ENCODE data around the gene FOXO6. TPM values are rescaled to one million over a fixed set of nuclear protein-coding genes. Genes with fewer than 3 reads are reported as not detected.

Gene FOXO6
- total RNA-seq, 1 donor from 2014 or later: not detected

- no peak for ATAC-seq
Measured at GRCh38 chr1:41368366-41368765, 7.1 kb downstream of the FOXO6 start.

- no peak for ATAC-seq
Measured at GRCh38 chr1:41368801-41369200, 7.6 kb downstream of the FOXO6 start.

- ATAC-seq: no peak
Measured at GRCh38 chr1:41369531-41369930, 8.3 kb downstream of the FOXO6 start.

GRCh38 chr1:41370225-41370624, 9.0 kb downstream of the FOXO6 start:
- ATAC-seq: no peak

GRCh38 chr1:41370756-41371420, 9.7 kb downstream of the FOXO6 start:
- ATAC-seq: no peak

- peak; percentile 41 for ATAC-seq
Measured at GRCh38 chr1:41371630-41372599, 10.7 kb downstream of the FOXO6 start.

GRCh38 chr1:41372600-41372993, 11.4 kb downstream of the FOXO6 start:
- no peak for ATAC-seq

GRCh38 chr1:41373373-41373772, 12.1 kb downstream of the FOXO6 start:
- no peak for ATAC-seq

GRCh38 chr1:41374711-41375110, 13.5 kb downstream of the FOXO6 start:
- ATAC-seq: no peak

GRCh38 chr1:41377397-41377796, 16.2 kb downstream of the FOXO6 start:
- ATAC-seq: no peak

GRCh38 chr1:41378222-41378621, 17.0 kb downstream of the FOXO6 start:
- ATAC-seq: no peak

GRCh38 chr1:41378999-41379737, 17.9 kb downstream of the FOXO6 start:
- no peak for ATAC-seq

GRCh38 chr1:41379738-41380130, 18.5 kb downstream of the FOXO6 start:
- no peak for ATAC-seq

GRCh38 chr1:41380195-41380594, 19.0 kb downstream of the FOXO6 start:
- ATAC-seq: no peak

GRCh38 chr1:41380979-41381691, 19.9 kb downstream of the FOXO6 start:
- no peak for ATAC-seq

GRCh38 chr1:41381692-41382479, 20.7 kb downstream of the FOXO6 start:
- ATAC-seq: peak; percentile 46

GRCh38 chr1:41382480-41383090, 21.4 kb downstream of the FOXO6 start:
- peak; percentile 13 for ATAC-seq

GRCh38 chr1:41383094-41383852, 22.0 kb downstream of the FOXO6 start:
- ATAC-seq: peak; percentile 35

GRCh38 chr1:41384579-41384978, 23.3 kb downstream of the FOXO6 start:
- no peak for ATAC-seq

Measured in esophagus mucosa (tissue), 1 donor.